ENCODE measurements around the gene RBL1.

The RBL1 gene

GRCh38 chr20:36988494-36988966 lies 107.3 kb downstream of the RBL1 start:
- Mint-ChIP-seq H3K27ac (peak overlapping the region in 2 of 3 experiments; percentile 11 to 12), H3K4me3 (no peak overlapping the region), H3K27me3 (ENCODE audit: low read depth) (peaks cover 3% of the 10 kb centered on the region), H3K4me1 (no peaks in the 10 kb centered on the region), H3K36me3 (ENCODE audit: low read depth) (peaks cover 8% of the 10 kb centered on the region), H3K9me3 (peaks cover 7% of the 10 kb centered on the region)
- TF ChIP-seq, protein P1, sequence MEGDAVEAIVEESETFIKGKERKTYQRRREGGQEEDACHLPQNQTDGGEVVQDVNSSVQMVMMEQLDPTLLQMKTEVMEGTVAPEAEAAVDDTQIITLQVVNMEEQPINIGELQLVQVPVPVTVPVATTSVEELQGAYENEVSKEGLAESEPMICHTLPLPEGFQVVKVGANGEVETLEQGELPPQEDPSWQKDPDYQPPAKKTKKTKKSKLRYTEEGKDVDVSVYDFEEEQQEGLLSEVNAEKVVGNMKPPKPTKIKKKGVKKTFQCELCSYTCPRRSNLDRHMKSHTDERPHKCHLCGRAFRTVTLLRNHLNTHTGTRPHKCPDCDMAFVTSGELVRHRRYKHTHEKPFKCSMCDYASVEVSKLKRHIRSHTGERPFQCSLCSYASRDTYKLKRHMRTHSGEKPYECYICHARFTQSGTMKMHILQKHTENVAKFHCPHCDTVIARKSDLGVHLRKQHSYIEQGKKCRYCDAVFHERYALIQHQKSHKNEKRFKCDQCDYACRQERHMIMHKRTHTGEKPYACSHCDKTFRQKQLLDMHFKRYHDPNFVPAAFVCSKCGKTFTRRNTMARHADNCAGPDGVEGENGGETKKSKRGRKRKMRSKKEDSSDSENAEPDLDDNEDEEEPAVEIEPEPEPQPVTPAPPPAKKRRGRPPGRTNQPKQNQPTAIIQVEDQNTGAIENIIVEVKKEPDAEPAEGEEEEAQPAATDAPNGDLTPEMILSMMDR (IDR thresholded peaks at IDR 0.05; ENCODE audit: unreplicated experiment in 3 of 3): no peak

- no peak overlapping the region for H3K4me3 Mint-ChIP-seq
- H3K27me3 Mint-ChIP-seq (ENCODE audit: low read depth): peaks cover 3% of the 10 kb centered on the region
- TF ChIP-seq, protein P1 (IDR thresholded peaks at IDR 0.05; ENCODE audit: unreplicated experiment in 3 of 3): no peak
- no peaks in the 10 kb centered on the region for H3K9me3 Mint-ChIP-seq
- no peaks in the 10 kb centered on the region for H3K4me1 Mint-ChIP-seq
- H3K27ac Mint-ChIP-seq: no peak overlapping the region
- no peaks in the 10 kb centered on the region for H3K36me3 Mint-ChIP-seq (ENCODE audit: low read depth)
Observed at GRCh38 chr20:36984257-36984638, 111.5 kb downstream of the RBL1 start.

DNA sequence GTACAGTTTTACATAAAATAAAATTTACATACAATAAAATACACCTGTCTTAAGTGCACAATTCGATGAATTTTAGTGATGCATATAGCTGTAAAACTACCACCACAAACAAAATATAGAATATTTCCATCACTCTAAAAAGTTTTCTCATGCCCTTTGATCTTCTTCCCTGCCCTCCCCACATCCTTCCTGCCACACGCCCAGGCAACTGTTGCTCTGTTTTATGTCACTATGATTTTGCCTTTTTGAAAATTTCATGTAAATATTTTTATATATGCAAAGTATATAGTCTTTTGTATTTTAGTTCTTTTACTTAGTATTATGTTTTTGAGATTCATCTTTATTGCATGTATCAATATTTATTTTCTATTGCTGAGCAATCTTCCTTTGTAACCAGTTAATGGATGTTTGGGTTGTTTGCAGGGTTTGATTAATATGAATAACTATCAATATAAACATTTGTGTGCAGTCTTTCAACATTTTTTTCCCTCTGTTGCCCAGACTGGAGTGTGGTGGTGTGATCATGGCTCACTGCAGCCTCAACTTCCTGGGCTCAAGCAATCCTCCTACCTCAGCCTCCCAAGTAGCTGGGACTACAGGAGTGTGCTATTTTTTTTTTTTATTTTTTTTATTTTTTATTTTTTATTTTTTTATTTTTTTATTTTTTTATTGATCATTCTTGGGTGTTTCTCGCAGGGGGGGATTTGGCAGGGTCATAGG lies 120.5 kb downstream of the RBL1 start:
- no peaks in the 10 kb centered on the region for H3K36me3 Mint-ChIP-seq (ENCODE audit: low read depth)
- H3K4me3 Mint-ChIP-seq: no peak overlapping the region
- TF ChIP-seq, protein P1 (IDR thresholded peaks at IDR 0.05; ENCODE audit: unreplicated experiment in 3 of 3): no peak
- H3K9me3 Mint-ChIP-seq: peaks cover 3% of the 10 kb centered on the region
- H3K27ac Mint-ChIP-seq: no peak overlapping the region
- no peaks in the 10 kb centered on the region for H3K27me3 Mint-ChIP-seq (ENCODE audit: low read depth)
- H3K4me1 Mint-ChIP-seq: no peaks in the 10 kb centered on the region

- Mint-ChIP-seq H3K27me3 (ENCODE audit: low read depth) (no peaks in the 10 kb centered on the region), H3K4me1 (no peaks in the 10 kb centered on the region), H3K36me3 (ENCODE audit: low read depth) (no peaks in the 10 kb centered on the region), H3K9me3 (peaks cover 9% of the 10 kb centered on the region), H3K4me3 (no peak overlapping the region), H3K27ac (no peak overlapping the region)
- TF ChIP-seq, protein P1 (IDR thresholded peaks at IDR 0.05; ENCODE audit: unreplicated experiment in 3 of 3): no peak
Observed at GRCh38 chr20:36974660-36975059, 121.1 kb downstream of the RBL1 start.

- TF ChIP-seq, protein P1 (IDR thresholded peaks at IDR 0.05; ENCODE audit: unreplicated experiment in 3 of 3): no peak
- H3K27me3 Mint-ChIP-seq (ENCODE audit: low read depth): no peaks in the 10 kb centered on the region
- H3K9me3 Mint-ChIP-seq: peaks cover 15% of the 10 kb centered on the region
- no peaks in the 10 kb centered on the region for H3K36me3 Mint-ChIP-seq (ENCODE audit: low read depth)
- H3K27ac Mint-ChIP-seq: no peak overlapping the region
- H3K4me1 Mint-ChIP-seq: no peaks in the 10 kb centered on the region
- no peak overlapping the region for H3K4me3 Mint-ChIP-seq
Observed at GRCh38 chr20:36971103-36971502, 124.7 kb downstream of the RBL1 start.
